HCT116 (cell line): ENCODE data around the gene PLA2G2A. TPM values are rescaled to one million over a fixed set of nuclear protein-coding genes. Genes with fewer than 3 reads are reported as not detected.

Experiments
- ATAC-seq: fragments of 200-7000 bp; cut with Tn5 transposase; 2 replicates; pipeline ENCODE4 v1.9.1; 2020; ENCODE audit warnings: mild to moderate bottlenecking, moderate library complexity
- BruUV-seq: library from RNA; stranded (reverse); fragments of 400-500 nt; replicated peaks from 2 replicates; lab custom pipeline; 2021; lab: Mats Ljungman, UMichigan
- CTCF ChIA-PET: fragments of 300-600 bp; sonication (Branson Sonifier 250); formaldehyde crosslinking; loops from one replicate; lab custom pipeline; 2021; ENCODE audit warnings: antibody characterized with exemption; lab: Charles Lee
- POLR2A ChIA-PET: fragments of 300-600, 350-600 bp; sonication (Branson Sonifier 250); formaldehyde crosslinking; loops from one replicate; lab custom pipeline; 2021; ENCODE audit warnings: antibody characterized with exemption; lab: Charles Lee
- RAD21 ChIA-PET, 2 experiments: fragments of 300-600 bp; sonication (Branson Sonifier 250); formaldehyde crosslinking; loops; one replicate each; lab custom pipeline; 2023; ENCODE audit warnings: low total read pairs in 2 of 2; ENCODE audit not compliant: uncharacterized antibody in 2 of 2, unreplicated experiment in 2 of 2, low non-redundant PET in 1 of 2; lab: Charles Lee
- DNase-seq: peaks from one replicate; pipeline ENCODE4 v3.0.0-alpha.2; 2010; ENCODE audit warnings: low read depth, low spot score
- H2AFZ ChIP-seq: fragments of 200-600 bp; shearing (Covaris generic), sonication (generic); 2 replicates; pipeline ENCODE4 v1.6.1; 2017; ENCODE audit warnings: low read depth, mixed run types, mixed read lengths, antibody characterized with exemption, low read length; ENCODE audit not compliant: poor library complexity, severe bottlenecking
- H3K27ac ChIP-seq: 2 replicates; pipeline ENCODE4 v1.5.1; 2012; ENCODE audit warnings: low read depth, low read length
- H3K27me3 ChIP-seq: fragments of 200-600 bp; sonication (generic); 2 replicates; pipeline ENCODE4 v1.6.1; 2016; ENCODE audit warnings: mixed run types, low read length, mixed read lengths; ENCODE audit not compliant: insufficient read depth
- H3K36me3 ChIP-seq, 2 experiments: fragments of 200-500 bp in 1 of 2; fragments of 200-600 bp in 1 of 2; sonication (Bioruptor generic) in 1 of 2; sonication (generic) in 1 of 2; 2 replicates each; pipeline versions ENCODE4 v1.5.1 to v1.6.1; 2014 to 2016; ENCODE audit warnings: low read length in 2 of 2, inconsistent platforms in 1 of 2, mixed read lengths in 1 of 2, mixed run types in 1 of 2; ENCODE audit not compliant: insufficient read depth in 2 of 2, control insufficient read depth in 1 of 2
- H3K4me1 ChIP-seq, 2 experiments: fragments of 200-600 bp in 1 of 2; sonication (generic) in 1 of 2; 2 replicates each; pipeline versions ENCODE4 v1.5.1 to v1.6.1; 2012 to 2017; ENCODE audit warnings: low read length in 2 of 2, inconsistent platforms in 1 of 2, mild to moderate bottlenecking in 1 of 2, mixed read lengths in 1 of 2, mixed run types in 1 of 2, moderate library complexity in 1 of 2; ENCODE audit not compliant: insufficient read depth in 2 of 2, control insufficient read depth in 1 of 2
- H3K4me2 ChIP-seq: fragments of 200-600 bp; sonication (generic); 2 replicates; pipeline ENCODE4 v1.6.1; 2017; ENCODE audit warnings: mixed run types, low read length, mixed read lengths
- H3K4me3 ChIP-seq, 2 experiments: fragments of 200-600 bp in 1 of 2; sonication (generic) in 1 of 2; replicated peaks in 1 of 2; 2 replicates each; pipeline ENCODE4 v1.5.1; 2011 to 2016; ENCODE audit warnings: low read length in 2 of 2, control low read depth in 1 of 2, low read depth in 1 of 2, mild to moderate bottlenecking in 1 of 2, mixed read lengths in 1 of 2, mixed run types in 1 of 2
- H3K79me2 ChIP-seq: fragments of 200-600 bp; sonication (generic); 2 replicates; pipeline ENCODE4 v1.6.1; 2017; ENCODE audit warnings: mild to moderate bottlenecking, mixed run types, low read length, moderate library complexity, mixed read lengths; ENCODE audit not compliant: insufficient read depth
- H3K9ac ChIP-seq: fragments of 200-600 bp; sonication (generic); 2 replicates; pipeline ENCODE4 v1.6.1; 2016; ENCODE audit warnings: low read length, mixed read lengths
- H3K9me2 ChIP-seq: fragments of 200-600 bp; sonication (generic), shearing (Covaris generic); 2 replicates; pipeline ENCODE4 v1.6.1; 2017; ENCODE audit warnings: mixed run types, mild to moderate bottlenecking, moderate library complexity; ENCODE audit not compliant: insufficient read depth
- H3K9me3 ChIP-seq, 2 experiments: fragments of 200-500 bp in 1 of 2; fragments of 200-600 bp in 1 of 2; sonication (Bioruptor generic) in 1 of 2; sonication (generic) in 1 of 2; 2 replicates each; pipeline ENCODE4 v1.6.1; 2014 to 2017; ENCODE audit warnings: low read length in 2 of 2, mixed read lengths in 2 of 2, inconsistent platforms in 1 of 2, low read depth in 1 of 2, mild to moderate bottlenecking in 1 of 2, mixed run types in 1 of 2, moderate library complexity in 1 of 2; ENCODE audit not compliant: control insufficient read depth in 1 of 2, insufficient read depth in 1 of 2
- H4K20me1 ChIP-seq: fragments of 200-600 bp; sonication (generic), shearing (Covaris generic); 2 replicates; pipeline ENCODE4 v1.6.1; 2017; ENCODE audit warnings: mixed run types, mild to moderate bottlenecking, moderate library complexity; ENCODE audit not compliant: insufficient read depth
- ATF3 ChIP-seq: IDR thresholded peaks from 2 replicates; pipeline ENCODE4 v1.6.1; 2012
- CEBPB ChIP-seq: IDR thresholded peaks from 2 replicates; pipeline ENCODE4 v1.6.1; 2012; ENCODE audit warnings: low read depth
- CTCF ChIP-seq, 3 experiments: fragments of 200-600 bp in 1 of 3; sonication (generic) in 1 of 3; IDR thresholded peaks in 2 of 3; conservative IDR thresholded peaks in 1 of 3; 2 replicates each; pipeline ENCODE4 v1.5.1; 2012 to 2017; ENCODE audit warnings: low read depth in 2 of 3, low read length in 2 of 3, antibody characterized with exemption in 1 of 3, borderline replicate concordance in 1 of 3, control low read depth in 1 of 3, mild to moderate bottlenecking in 1 of 3, mixed read lengths in 1 of 3, mixed run types in 1 of 3, moderate library complexity in 1 of 3; ENCODE audit not compliant: insufficient read depth in 1 of 3
- EGR1 ChIP-seq: IDR thresholded peaks from 2 replicates; pipeline ENCODE4 v1.6.1; 2012; ENCODE audit warnings: low read depth
- ELF1 ChIP-seq: IDR thresholded peaks from 2 replicates; pipeline ENCODE4 v1.6.1; 2012; ENCODE audit warnings: low read depth, borderline replicate concordance
- EZH2 ChIP-seq: fragments of 200-600 bp; sonication (generic); IDR thresholded peaks from 2 replicates; pipeline ENCODE4 v1.6.1; 2017; ENCODE audit warnings: antibody characterized with exemption, mixed run types
- EZH2phosphoT487 ChIP-seq: fragments of 200-600 bp; IDR thresholded peaks from 2 replicates; pipeline ENCODE4 v1.6.1; 2018; ENCODE audit warnings: antibody characterized with exemption, borderline replicate concordance
- JUND ChIP-seq: IDR thresholded peaks from 2 replicates; pipeline ENCODE4 v1.6.1; 2012
- SIN3A ChIP-seq: IDR thresholded peaks from 2 replicates; pipeline ENCODE4 v1.6.1; 2012; ENCODE audit warnings: low read depth
- SP1 ChIP-seq: IDR thresholded peaks from 2 replicates; pipeline ENCODE4 v1.6.1; 2012; ENCODE audit warnings: low read depth
- TCF7L2 ChIP-seq: IDR thresholded peaks from 2 replicates; pipeline ENCODE4 v1.7.0; 2011; ENCODE audit warnings: borderline replicate concordance, inconsistent platforms; ENCODE audit not compliant: insufficient read depth, insufficient read length; ENCODE audit errors: extremely low read depth
- YY1 ChIP-seq: IDR thresholded peaks from 2 replicates; pipeline ENCODE4 v1.6.1; 2011; ENCODE audit warnings: low read length, low read depth, moderate library complexity, mild to moderate bottlenecking; ENCODE audit not compliant: insufficient replicate concordance; ENCODE audit errors: extremely low read depth
- ZBTB33 ChIP-seq: IDR thresholded peaks from 2 replicates; pipeline ENCODE4 v1.6.1; 2011; ENCODE audit warnings: mild to moderate bottlenecking, low read length, moderate library complexity; ENCODE audit not compliant: insufficient replicate concordance; ENCODE audit errors: extremely low read depth
- ZFX ChIP-seq: fragments of 450-650 bp; IDR thresholded peaks from 2 replicates; pipeline ENCODE4 v1.6.1; 2017
- ZNF274 ChIP-seq: fragments of 200-500 bp; sonication (Bioruptor generic); IDR thresholded peaks from 2 replicates; pipeline ENCODE4 v1.6.1; 2014; ENCODE audit warnings: mild to moderate bottlenecking, low read depth, low read length, inconsistent platforms
- intact Hi-C: fragments of 100-400 bp; cut with micrococcal nuclease; formaldehyde crosslinking; loops from 2 replicates; pipeline ENCODE4 v1.10.0; 2022
- total RNA-seq: library from RNA; stranded (reverse); gene quantifications from one replicate; pipeline ENCODE4 v1.2.1, GENCODE V29; 2021; ENCODE audit not compliant: unreplicated experiment

The PLA2G2A gene
- total RNA-seq, 1 experiment from 2014 or later, result not detected

- Histone ChIP-seq H3K9ac (no peak overlapping the region), H3K4me1 (peaks cover 3 to 6% of the 10 kb centered on the region in 2 experiments; a peak in 3 of 4 replicates), H3K36me3 (no peaks in the 10 kb centered on the region), H3K27me3 (no peaks in the 10 kb centered on the region), H3K79me2 (no peaks in the 10 kb centered on the region), H3K27ac (no peak overlapping the region), H4K20me1 (no peaks in the 10 kb centered on the region), H3K4me3 (no peak overlapping the region), H2AFZ (no peak overlapping the region), H3K4me2 (no peak overlapping the region), H3K9me3 (no peaks in the 10 kb centered on the region), H3K9me2 (no peaks in the 10 kb centered on the region)
- RAD21 ChIA-PET, result no interaction called here
- DNase-seq (no peak), ATAC-seq (no peak)
- TF ChIP-seq EGR1, result no peak
- no peak for TF ChIP-seq ATF3
- no peak for TF ChIP-seq EZH2
- TF ChIP-seq SP1, result no peak
- TF ChIP-seq CEBPB, result no peak
- TF ChIP-seq ZNF274, result no peak
- TF ChIP-seq CTCF (IDR thresholded peaks at IDR 0.05 in 2 of 3, conservative IDR thresholded peaks at IDR 0.05 in 1 of 3; ENCODE audit: borderline replicate concordance in 1 of 3, insufficient read depth in 1 of 3, low read depth in 2 of 3, low read length in 2 of 3), result no peak
- TF ChIP-seq EZH2phosphoT487, result no peak
- no peak for TF ChIP-seq JUND
- TF ChIP-seq ELF1, result no peak
- TF ChIP-seq ZFX, result no peak
- TF ChIP-seq ZBTB33, result no peak
- TF ChIP-seq TCF7L2, result no peak
- TF ChIP-seq SIN3A, result no peak
- TF ChIP-seq YY1, result no peak
- CTCF ChIA-PET, result no interaction called here
- no TSS peak for BruUV-seq
- POLR2A ChIA-PET, result no interaction called here
- intact Hi-C loops, result no loop called here
Measured at GRCh38 chr1:19946971-19947370, 32.4 kb downstream of the PLA2G2A start.
